HG03095 (cell line): ENCODE results near the gene ADH1A.
"Not testable (repeated sequence)": the region's sequence is repeated elsewhere in the genome, so short reads cannot be mapped to it uniquely, and the experiment has no call there.

Source experiments
- ATAC-seq: cut with Tn5 transposase; IDR thresholded peaks from one replicate; pipeline ENCODE4 v1.9.1; 2021; ENCODE audit warnings: moderate library complexity; ENCODE audit not compliant: unreplicated experiment

Gene ADH1A

GRCh38 chr4:99282731-99283130 lies 8.1 kb downstream of the ADH1A start:
- ATAC-seq = no peak

GRCh38 chr4:99281261-99281660 lies 9.5 kb downstream of the ADH1A start:
- ATAC-seq = no peak

- ATAC-seq = no peak
Measured at GRCh38 chr4:99276417-99276816, 14.4 kb downstream of the ADH1A start.

GRCh38 chr4:99275885-99276284 lies 14.9 kb downstream of the ADH1A start:
- no peak for ATAC-seq

GRCh38 chr4:99275050-99275449 lies 15.7 kb downstream of the ADH1A start:
- ATAC-seq = no peak

GRCh38 chr4:99273704-99274103 lies 17.1 kb downstream of the ADH1A start:
- no peak for ATAC-seq

GRCh38 chr4:99264927-99265326 lies 25.9 kb downstream of the ADH1A start:
- no peak for ATAC-seq

- ATAC-seq = no peak
Measured at GRCh38 chr4:99252746-99253145, 38.0 kb downstream of the ADH1A start.

GRCh38 chr4:99248714-99249113 lies 42.1 kb downstream of the ADH1A start:
- ATAC-seq = no peak

- ATAC-seq = no peak
Measured at GRCh38 chr4:99235955-99236354, 54.8 kb downstream of the ADH1A start.

GRCh38 chr4:99234331-99235010 lies 56.3 kb downstream of the ADH1A start:
- ATAC-seq = no peak

- not testable (repeated sequence) for ATAC-seq
Measured at GRCh38 chr4:99233397-99233796, 57.4 kb downstream of the ADH1A start.

GRCh38 chr4:99228706-99229105 lies 62.1 kb downstream of the ADH1A start:
- ATAC-seq = not testable (repeated sequence)

- not testable (repeated sequence) for ATAC-seq
Measured at GRCh38 chr4:99227646-99228045, 63.1 kb downstream of the ADH1A start.
